ENCODE measurements around the gene WSCD2. TPM values are rescaled to one million over a fixed set of nuclear protein-coding genes. Genes with fewer than 3 reads are reported as not detected.

The WSCD2 gene
- total and polyA plus RNA-seq, 2 experiments from 2014 or later: not detected

- TF ChIP-seq EZH2 (IDR thresholded peaks at IDR 0.05; ENCODE audit: insufficient read depth, poor library complexity, severe bottlenecking) (no peak), EZH2phosphoT487 (IDR thresholded peaks at IDR 0.05; ENCODE audit: insufficient read depth, low read depth) (no peak)
- WGBS, 2 experiments (ENCODE audit: low coverage in 1 of 2, low lambda C conversion rate in 2 of 2, missing lambda C conversion rate in 2 of 2): 1 to 3% methylated on average over 6 of the region's 6 CpGs
- DNase-seq: no peak
- H2AFZ ChIP-seq: no peak overlapping the region
- no peaks in the 10 kb centered on the region for H4K20me1 ChIP-seq (ENCODE audit: insufficient read depth)
- no peak overlapping the region for H3K4me2 ChIP-seq (ENCODE audit: unreplicated experiment)
- H3K4me1 ChIP-seq (ENCODE audit: insufficient read depth): no peaks in the 10 kb centered on the region
- H3K9me3 ChIP-seq (ENCODE audit: low read depth): no peaks in the 10 kb centered on the region
- H3F3A ChIP-seq (ENCODE audit: insufficient read depth): no peaks in the 10 kb centered on the region
- H3K79me2 ChIP-seq (ENCODE audit: insufficient read depth): no peaks in the 10 kb centered on the region
- H3K27ac ChIP-seq: no peak overlapping the region
- no peaks in the 10 kb centered on the region for H3K27me3 ChIP-seq (replicated peaks; ENCODE audit: insufficient read depth)
- no peaks in the 10 kb centered on the region for H3K36me3 ChIP-seq (ENCODE audit: low read depth)
- H3K9me2 ChIP-seq (ENCODE audit: insufficient read depth): no peaks in the 10 kb centered on the region
- in situ Hi-C loops (cut with MboI): no loop called here
- H3K9ac ChIP-seq: no peak overlapping the region
- no peak overlapping the region for H3K4me3 ChIP-seq
These were observed 143.1 kb downstream of the WSCD2 start for GRCh38 chr12:108271951-108272872.

GRCh38 chr12:108273217-108273616 lies 144.1 kb downstream of the WSCD2 start:
- in situ Hi-C loops (cut with MboI): no loop called here

GRCh38 chr12:108277613-108278012 lies 148.5 kb downstream of the WSCD2 start:
- Histone ChIP-seq H3K4me3 (no peak overlapping the region), H3K4me2 (ENCODE audit: unreplicated experiment) (no peak overlapping the region), H2AFZ (no peak overlapping the region), H3K9ac (no peak overlapping the region), H3K27me3 (replicated peaks; ENCODE audit: insufficient read depth) (peaks cover 22% of the 10 kb centered on the region), H3K4me1 (ENCODE audit: insufficient read depth) (no peaks in the 10 kb centered on the region), H3K79me2 (ENCODE audit: insufficient read depth) (no peaks in the 10 kb centered on the region), H3K36me3 (ENCODE audit: low read depth) (no peaks in the 10 kb centered on the region), H3F3A (ENCODE audit: insufficient read depth) (no peaks in the 10 kb centered on the region), H3K9me3 (ENCODE audit: low read depth) (no peaks in the 10 kb centered on the region), H4K20me1 (ENCODE audit: insufficient read depth) (no peaks in the 10 kb centered on the region), H3K27ac (no peak overlapping the region), H3K9me2 (ENCODE audit: insufficient read depth) (no peaks in the 10 kb centered on the region)
- in situ Hi-C loops (cut with MboI): no loop called here
- TF ChIP-seq EZH2 (IDR thresholded peaks at IDR 0.05; ENCODE audit: insufficient read depth, poor library complexity, severe bottlenecking) (no peak), EZH2phosphoT487 (IDR thresholded peaks at IDR 0.05; ENCODE audit: insufficient read depth, low read depth) (no peak)
- no peak for DNase-seq

More at GRCh38 chr12:108273217-108273616, 144.1 kb downstream of the WSCD2 start:
- no peak for TF ChIP-seq EZH2 (IDR thresholded peaks at IDR 0.05; ENCODE audit: insufficient read depth, poor library complexity, severe bottlenecking)
- TF ChIP-seq EZH2phosphoT487 (IDR thresholded peaks at IDR 0.05; ENCODE audit: insufficient read depth, low read depth): no peak
- Histone ChIP-seq H3K27ac (no peak overlapping the region), H3K36me3 (ENCODE audit: low read depth) (no peaks in the 10 kb centered on the region), H3K4me2 (ENCODE audit: unreplicated experiment) (no peak overlapping the region), H3K27me3 (replicated peaks; ENCODE audit: insufficient read depth) (no peaks in the 10 kb centered on the region; the same call in 1 of the 2 replicates), H3F3A (ENCODE audit: insufficient read depth) (no peaks in the 10 kb centered on the region), H3K9me2 (ENCODE audit: insufficient read depth) (no peaks in the 10 kb centered on the region), H3K9ac (no peak overlapping the region), H3K4me3 (no peak overlapping the region), H3K4me1 (ENCODE audit: insufficient read depth) (no peaks in the 10 kb centered on the region), H2AFZ (no peak overlapping the region), H4K20me1 (ENCODE audit: insufficient read depth) (no peaks in the 10 kb centered on the region), H3K79me2 (ENCODE audit: insufficient read depth) (no peaks in the 10 kb centered on the region), H3K9me3 (ENCODE audit: low read depth) (no peaks in the 10 kb centered on the region)
- WGBS, 2 experiments (ENCODE audit: low coverage in 1 of 2, low lambda C conversion rate in 2 of 2, missing lambda C conversion rate in 2 of 2): 0 to 12% methylated on average over 2 of the region's 2 CpGs
- no peak for DNase-seq

GRCh38 chr12:108282160-108282559 lies 153.1 kb downstream of the WSCD2 start:
- DNase-seq: no peak
- Histone ChIP-seq H3K4me1 (ENCODE audit: insufficient read depth) (no peaks in the 10 kb centered on the region), H3K9me3 (ENCODE audit: low read depth) (no peaks in the 10 kb centered on the region), H2AFZ (no peak overlapping the region), H3K4me2 (ENCODE audit: unreplicated experiment) (no peak overlapping the region), H3K9me2 (ENCODE audit: insufficient read depth) (no peaks in the 10 kb centered on the region), H3F3A (ENCODE audit: insufficient read depth) (no peaks in the 10 kb centered on the region), H3K27me3 (replicated peaks; ENCODE audit: insufficient read depth) (peaks cover 28% of the 10 kb centered on the region), H3K79me2 (ENCODE audit: insufficient read depth) (no peaks in the 10 kb centered on the region), H3K27ac (no peak overlapping the region), H3K36me3 (ENCODE audit: low read depth) (no peaks in the 10 kb centered on the region), H3K9ac (no peak overlapping the region), H4K20me1 (ENCODE audit: insufficient read depth) (no peaks in the 10 kb centered on the region), H3K4me3 (no peak overlapping the region)
- no peak for TF ChIP-seq EZH2phosphoT487 (IDR thresholded peaks at IDR 0.05; ENCODE audit: insufficient read depth, low read depth)
- no peak for TF ChIP-seq EZH2 (IDR thresholded peaks at IDR 0.05; ENCODE audit: insufficient read depth, poor library complexity, severe bottlenecking)
- 0 to 2% methylated on average over 2 of the region's 2 CpGs for WGBS, 2 experiments (ENCODE audit: low coverage in 1 of 2, low lambda C conversion rate in 2 of 2, missing lambda C conversion rate in 2 of 2)
- in situ Hi-C loops (cut with MboI): no loop called here
